ENCODE measurements around the gene NFIB. TPM values are rescaled to one million over a fixed set of nuclear protein-coding genes. Genes with fewer than 3 reads are reported as not detected.

Gene NFIB
- total RNA-seq, 1 donor from 2014 or later = 0.30 TPM

DNA sequence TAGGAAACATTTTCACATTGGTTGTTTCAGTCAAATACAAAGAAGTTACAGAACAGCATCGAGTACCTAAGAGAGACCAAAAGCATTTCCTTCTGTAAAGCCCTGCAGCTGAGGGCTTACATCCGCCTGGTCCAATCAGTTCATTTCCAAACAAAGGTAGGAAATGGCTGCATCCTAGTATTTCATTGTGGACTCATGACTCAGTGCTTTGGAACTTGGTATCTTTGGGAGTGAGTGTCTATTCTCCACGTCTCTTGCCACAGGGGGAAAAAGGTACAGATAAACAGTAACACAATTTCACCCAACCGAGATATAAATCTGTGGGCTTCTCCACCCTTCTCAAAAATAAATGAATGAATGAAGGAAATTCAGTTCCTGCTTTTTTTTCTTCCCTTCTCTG lies 75.4 kb downstream of the NFIB start:
- H3K36me3 ChIP-seq = no peaks in the 10 kb centered on the region
- peak overlapping the region; percentile 60 for H2AFZ ChIP-seq (replicated peaks)
- no peak overlapping the region for H3K4me2 ChIP-seq
- peak; percentile 15 for DNase-seq (ENCODE audit: low spot score)
- H3K9ac ChIP-seq = no peak overlapping the region
- H3K27me3 ChIP-seq = no peaks in the 10 kb centered on the region
- no peaks in the 10 kb centered on the region for H3K9me3 ChIP-seq (ENCODE audit: low read depth)
- H3K27ac ChIP-seq = no peak overlapping the region
- no peaks in the 10 kb centered on the region for H3K79me2 ChIP-seq (ENCODE audit: low read depth)
- H3F3A ChIP-seq (ENCODE audit: low read depth) = no peaks in the 10 kb centered on the region
- no peak overlapping the region for H3K4me3 ChIP-seq
- H3K4me1 ChIP-seq = no peaks in the 10 kb centered on the region
- H3K4me3 Mint-ChIP-seq = no peak overlapping the region
- no peaks in the 10 kb centered on the region for H3K36me3 Mint-ChIP-seq
- no peak overlapping the region for H3K27ac Mint-ChIP-seq
- H3K9me3 Mint-ChIP-seq = no peaks in the 10 kb centered on the region
- H4K20me1 ChIP-seq (ENCODE audit: low read depth) = no peaks in the 10 kb centered on the region
- TF ChIP-seq EZH2phosphoT487 (IDR thresholded peaks at IDR 0.05) (no peak), CTCF (IDR thresholded peaks at IDR 0.05) (no peak), EZH2 (IDR thresholded peaks at IDR 0.05) (no peak)
- H3K27me3 Mint-ChIP-seq (ENCODE audit: insufficient read depth, low read depth) = no peaks in the 10 kb centered on the region
- peaks cover 24% of the 10 kb centered on the region for H3K4me1 Mint-ChIP-seq

GRCh38 chr9:14238079-14238478 lies 75.9 kb downstream of the NFIB start:
- no peak for DNase-seq (ENCODE audit: low spot score)
- H3K36me3 ChIP-seq = no peaks in the 10 kb centered on the region
- no peak overlapping the region for H3K9ac ChIP-seq
- no peaks in the 10 kb centered on the region for H3K79me2 ChIP-seq (ENCODE audit: low read depth)
- peak overlapping the region; percentile 60 for H2AFZ ChIP-seq (replicated peaks)
- no peaks in the 10 kb centered on the region for H3K9me3 ChIP-seq (ENCODE audit: low read depth)
- H3K9me3 Mint-ChIP-seq = no peaks in the 10 kb centered on the region
- H3K4me3 Mint-ChIP-seq = no peak overlapping the region
- TF ChIP-seq EZH2 (IDR thresholded peaks at IDR 0.05) = no peak
- no peak for TF ChIP-seq EZH2phosphoT487 (IDR thresholded peaks at IDR 0.05)
- no peak for TF ChIP-seq CTCF (IDR thresholded peaks at IDR 0.05)
- H3K4me1 ChIP-seq = no peaks in the 10 kb centered on the region
- H3K4me3 ChIP-seq = no peak overlapping the region
- H3K4me1 Mint-ChIP-seq = peaks cover 24% of the 10 kb centered on the region
- no peaks in the 10 kb centered on the region for H3K27me3 ChIP-seq
- no peaks in the 10 kb centered on the region for H3K27me3 Mint-ChIP-seq (ENCODE audit: insufficient read depth, low read depth)
- H3K4me2 ChIP-seq = no peak overlapping the region
- H3F3A ChIP-seq (ENCODE audit: low read depth) = no peaks in the 10 kb centered on the region
- H4K20me1 ChIP-seq (ENCODE audit: low read depth) = no peaks in the 10 kb centered on the region
- H3K27ac ChIP-seq = no peak overlapping the region
- no peaks in the 10 kb centered on the region for H3K36me3 Mint-ChIP-seq
- H3K27ac Mint-ChIP-seq = no peak overlapping the region

DNA sequence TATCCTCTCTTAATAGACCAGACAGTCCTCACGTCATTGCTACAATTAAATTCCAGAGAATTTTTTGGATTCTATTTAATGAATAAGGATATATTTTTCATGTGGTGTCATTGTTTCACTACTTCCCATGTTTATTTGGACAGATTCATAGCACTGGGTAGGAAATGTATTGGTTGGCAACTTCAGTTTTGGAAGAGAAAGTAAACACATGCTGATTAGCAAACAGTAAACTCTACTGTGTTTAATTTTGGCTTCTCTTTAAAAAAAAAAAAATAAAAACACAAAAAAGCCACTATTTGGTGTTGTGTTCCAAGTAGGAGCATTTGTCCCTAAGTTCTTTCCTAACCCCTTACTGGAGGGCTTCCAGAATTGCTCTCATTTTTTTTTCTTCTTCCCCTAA lies 77.3 kb downstream of the NFIB start:
- Histone ChIP-seq H2AFZ (replicated peaks) (no peak overlapping the region), H3K4me2 (no peak overlapping the region), H3K9me3 (ENCODE audit: low read depth) (no peaks in the 10 kb centered on the region), H3K9ac (no peak overlapping the region), H4K20me1 (ENCODE audit: low read depth) (no peaks in the 10 kb centered on the region), H3K4me1 (peaks cover 14% of the 10 kb centered on the region), H3K36me3 (no peaks in the 10 kb centered on the region), H3K27me3 (no peaks in the 10 kb centered on the region), H3K4me3 (no peak overlapping the region), H3F3A (ENCODE audit: low read depth) (peaks cover 4% of the 10 kb centered on the region), H3K27ac (no peak overlapping the region), H3K79me2 (ENCODE audit: low read depth) (no peaks in the 10 kb centered on the region)
- no peaks in the 10 kb centered on the region for H3K27me3 Mint-ChIP-seq (ENCODE audit: insufficient read depth, low read depth)
- no peaks in the 10 kb centered on the region for H3K36me3 Mint-ChIP-seq
- no peak overlapping the region for H3K4me3 Mint-ChIP-seq
- TF ChIP-seq EZH2phosphoT487 (IDR thresholded peaks at IDR 0.05) (no peak), CTCF (IDR thresholded peaks at IDR 0.05) (no peak), EZH2 (IDR thresholded peaks at IDR 0.05) (no peak)
- no peak overlapping the region for H3K27ac Mint-ChIP-seq
- no peak for DNase-seq (ENCODE audit: low spot score)
- H3K4me1 Mint-ChIP-seq = peaks cover 24% of the 10 kb centered on the region
- no peaks in the 10 kb centered on the region for H3K9me3 Mint-ChIP-seq
